Epithelial cell of prostate (primary cell): Measurements from ENCODE around the gene NAA60.
A peak's percentile ranks its signal among the peaks of the same experiment; 100 is the strongest.
"Not testable (repeated sequence)": the region's sequence is repeated elsewhere in the genome, so short reads cannot be mapped to it uniquely, and the experiment has no call there.

Experiments used
- DNase-seq: peaks from one replicate; pipeline ENCODE4 v3.0.0-alpha.2; 2011; ENCODE audit warnings: low read depth, low spot score
- H3K27ac ChIP-seq: fragments of 450-650 bp; 2 replicates; pipeline ENCODE4 v1.5.1; 2017; ENCODE audit warnings: mild to moderate bottlenecking

NAA60 gene

GRCh38 chr16:3501412-3501761 lies 57.9 kb downstream of the NAA60 start:
- not testable (repeated sequence) for DNase-seq

GRCh38 chr16:3501783-3502400 lies 58.4 kb downstream of the NAA60 start:
- no peak overlapping the region for H3K27ac ChIP-seq

More at GRCh38 chr16:3501412-3501761, 57.9 kb downstream of the NAA60 start:
- peak overlapping the region; percentile 41 for H3K27ac ChIP-seq

GRCh38 chr16:3503523-3503922 lies 60.0 kb downstream of the NAA60 start:
- H3K27ac ChIP-seq = no peak overlapping the region
- DNase-seq = no peak

More at GRCh38 chr16:3501783-3502400, 58.4 kb downstream of the NAA60 start:
- DNase-seq = no peak

GRCh38 chr16:3508736-3509135 lies 65.3 kb downstream of the NAA60 start:
- no peak for DNase-seq

GRCh38 chr16:3509470-3509928 lies 66.0 kb downstream of the NAA60 start:
- peak; percentile 58 for DNase-seq
- no peak overlapping the region for H3K27ac ChIP-seq

More at GRCh38 chr16:3508736-3509135, 65.3 kb downstream of the NAA60 start:
- no peak overlapping the region for H3K27ac ChIP-seq

- DNase-seq = no peak
- H3K27ac ChIP-seq = no peak overlapping the region
Observed at GRCh38 chr16:3510416-3510815, 66.9 kb downstream of the NAA60 start.

- H3K27ac ChIP-seq = no peak overlapping the region
Observed at GRCh38 chr16:3511286-3512180, 68.1 kb downstream of the NAA60 start.

GRCh38 chr16:3513892-3514583 lies 70.6 kb downstream of the NAA60 start:
- H3K27ac ChIP-seq = peak overlapping the region; percentile 29
- peak; percentile 41 for DNase-seq

More at GRCh38 chr16:3511286-3512180, 68.1 kb downstream of the NAA60 start:
- DNase-seq = no peak

GRCh38 chr16:3514621-3515020 lies 71.1 kb downstream of the NAA60 start:
- H3K27ac ChIP-seq = peak overlapping the region; percentile 29
- no peak for DNase-seq

GRCh38 chr16:3515897-3516296 lies 72.4 kb downstream of the NAA60 start:
- no peak overlapping the region for H3K27ac ChIP-seq
- DNase-seq = no peak

- no peak for DNase-seq
- no peak overlapping the region for H3K27ac ChIP-seq
Observed at GRCh38 chr16:3518292-3518985, 75.0 kb downstream of the NAA60 start.

- no peak overlapping the region for H3K27ac ChIP-seq
- DNase-seq = no peak
Observed at GRCh38 chr16:3518986-3519348, 75.5 kb downstream of the NAA60 start.

GRCh38 chr16:3519581-3519980 lies 76.1 kb downstream of the NAA60 start:
- no peak overlapping the region for H3K27ac ChIP-seq
- DNase-seq = no peak

- DNase-seq = no peak
- H3K27ac ChIP-seq = no peak overlapping the region
Observed at GRCh38 chr16:3520413-3520812, 76.9 kb downstream of the NAA60 start.

GRCh38 chr16:3520841-3521240 lies 77.4 kb downstream of the NAA60 start:
- no peak for DNase-seq
- no peak overlapping the region for H3K27ac ChIP-seq

GRCh38 chr16:3523281-3523680 lies 79.8 kb downstream of the NAA60 start:
- DNase-seq = no peak
- no peak overlapping the region for H3K27ac ChIP-seq

- no peak for DNase-seq
- no peak overlapping the region for H3K27ac ChIP-seq
Observed at GRCh38 chr16:3525951-3526350, 82.5 kb downstream of the NAA60 start.

- DNase-seq, H3K27ac ChIP-seq: not testable (repeated sequence)
Observed at GRCh38 chr16:3527216-3527829, 83.8 kb downstream of the NAA60 start.

- no peak for DNase-seq
- H3K27ac ChIP-seq = no peak overlapping the region
Observed at GRCh38 chr16:3528406-3528805, 84.9 kb downstream of the NAA60 start.

- no peak overlapping the region for H3K27ac ChIP-seq
- no peak for DNase-seq
Observed at GRCh38 chr16:3529175-3529574, 85.7 kb downstream of the NAA60 start.
